Common myeloid progenitor, CD34-positive (primary cell): ENCODE results near the gene RPTN.

Experiments used
- CTCF ChIA-PET: fragments of 350-600 bp; sonication (Branson Sonifier 250); formaldehyde crosslinking; loops from one replicate; lab custom pipeline; 2021; ENCODE audit warnings: antibody characterized with exemption; lab: Charles Lee
- POLR2A ChIA-PET: fragments of 350-600 bp; sonication (Branson Sonifier 250); formaldehyde crosslinking; loops from one replicate; lab custom pipeline; 2021; ENCODE audit warnings: antibody characterized with exemption; lab: Charles Lee
- DNase-seq, 3 donors: peaks; one replicate each; pipeline versions ENCODE4 v3.0.0 to v3.0.0-alpha.2; 2013
- H3K27ac ChIP-seq, 2 experiments: 1 replicate in 1 of 2; 2 replicates in 1 of 2; pipeline ENCODE4 v1.7.0; 2013; ENCODE audit warnings: inconsistent platforms in 2 of 2, low read length in 2 of 2, mild to moderate bottlenecking in 2 of 2, low read depth in 1 of 2, moderate library complexity in 1 of 2; ENCODE audit not compliant: severe bottlenecking in 2 of 2, insufficient read depth in 1 of 2, poor library complexity in 1 of 2
- H3K27me3 ChIP-seq, 5 experiments: replicated peaks in 2 of 5; 1 replicate in 3 of 5; 2 replicates in 2 of 5; pipeline versions ENCODE4 v1.6.1 to v1.7.0; 2013; ENCODE audit warnings: low read length in 4 of 5, mild to moderate bottlenecking in 2 of 5, moderate library complexity in 2 of 5, inconsistent platforms in 1 of 5; ENCODE audit not compliant: insufficient read depth in 5 of 5, control insufficient read depth in 4 of 5
- H3K36me3 ChIP-seq, 4 experiments: 1 replicate in 2 of 4; 2 replicates in 2 of 4; pipeline versions ENCODE4 v1.6.1 to v1.7.0; 2013; ENCODE audit warnings: low read length in 3 of 4, control low read depth in 1 of 4, mild to moderate bottlenecking in 1 of 4; ENCODE audit not compliant: control insufficient read depth in 4 of 4, insufficient read depth in 4 of 4
- H3K4me1 ChIP-seq, 4 experiments: 1 replicate in 3 of 4; 2 replicates in 1 of 4; pipeline versions ENCODE4 v1.6.1 to v1.7.1; 2013; ENCODE audit warnings: low read length in 3 of 4, mild to moderate bottlenecking in 3 of 4, control low read depth in 1 of 4, inconsistent platforms in 1 of 4, moderate library complexity in 1 of 4; ENCODE audit not compliant: control insufficient read depth in 4 of 4, insufficient read depth in 4 of 4; ENCODE audit errors: control extremely low read depth in 1 of 4
- H3K4me3 ChIP-seq, 7 experiments: 1 replicate in 4 of 7; 2 replicates in 3 of 7; pipeline versions ENCODE4 v1.5.1 to v1.7.0; 2013; ENCODE audit warnings: mild to moderate bottlenecking in 7 of 7, low read length in 6 of 7, moderate library complexity in 6 of 7, inconsistent platforms in 2 of 7, low read depth in 2 of 7, control low read depth in 1 of 7; ENCODE audit not compliant: insufficient read depth in 4 of 7, control insufficient read depth in 1 of 7; ENCODE audit errors: extremely low read depth in 1 of 7
- H3K9me3 ChIP-seq, 5 experiments: 1 replicate in 4 of 5; 2 replicates in 1 of 5; pipeline versions ENCODE4 v1.6.1 to v1.7.1; 2013; ENCODE audit warnings: low read length in 4 of 5, mild to moderate bottlenecking in 2 of 5, inconsistent platforms in 1 of 5, low read depth in 1 of 5, moderate library complexity in 1 of 5; ENCODE audit not compliant: control insufficient read depth in 4 of 5, insufficient read depth in 2 of 5; ENCODE audit errors: control extremely low read depth in 1 of 5
- WGBS: methylation state at CpG from one replicate; pipeline ENCODE4 v1.1.5; 2013; ENCODE audit not compliant: insufficient coverage; 5-methylcytosine and 5-hydroxymethylcytosine counted together

Gene RPTN

DNA sequence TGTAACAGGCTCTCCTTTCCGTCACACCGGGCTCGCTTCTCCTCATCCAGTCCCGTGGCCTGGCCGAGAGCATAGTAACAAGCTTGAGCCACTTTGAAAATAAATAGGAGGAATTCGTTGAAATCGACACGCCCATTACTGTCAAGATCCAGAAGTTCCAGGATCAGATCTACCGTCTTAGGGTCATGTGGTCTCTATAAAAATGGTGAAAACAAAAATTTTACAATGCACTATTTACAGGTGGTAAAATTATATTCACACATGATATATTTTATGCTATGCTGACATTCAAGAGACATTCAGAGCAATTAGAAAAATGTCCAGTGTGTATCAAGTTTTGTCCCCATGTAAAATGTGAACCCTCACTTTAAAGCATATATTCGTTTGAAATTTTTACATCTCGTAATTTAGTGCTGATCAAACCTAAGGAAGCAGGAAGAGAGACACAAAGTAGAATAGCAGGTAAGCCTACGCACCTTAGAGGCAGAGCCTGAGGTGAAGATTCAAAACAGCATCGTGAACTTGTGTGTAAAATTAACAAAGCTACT lies 46.1 kb downstream of the RPTN start:
- Histone ChIP-seq H3K27ac (no peak overlapping the region), H3K27me3 (peaks cover 31 to 93% (median 62%) of the 10 kb centered on the region in 5 experiments), H3K9me3 (peaks cover 0 to 22% (median 9%) of the 10 kb centered on the region in 5 experiments), H3K4me3 (peak overlapping the region in 5 of 7 experiments; percentile 4 to 71 (median 63)), H3K4me1 (peaks cover 3 to 48% (median 46%) of the 10 kb centered on the region in 4 experiments), H3K36me3 (no peaks in the 10 kb centered on the region)
- DNase-seq = no peak
- POLR2A ChIA-PET = no interaction called here
- CTCF ChIA-PET = interaction anchor here (0.9 kb wide), 1 partner anchor 28 kb away, joined by 3 read pairs; no protein-coding TSS in a partner anchor
- WGBS = 23% methylated on average over 6 of the region's 13 CpGs

DNA sequence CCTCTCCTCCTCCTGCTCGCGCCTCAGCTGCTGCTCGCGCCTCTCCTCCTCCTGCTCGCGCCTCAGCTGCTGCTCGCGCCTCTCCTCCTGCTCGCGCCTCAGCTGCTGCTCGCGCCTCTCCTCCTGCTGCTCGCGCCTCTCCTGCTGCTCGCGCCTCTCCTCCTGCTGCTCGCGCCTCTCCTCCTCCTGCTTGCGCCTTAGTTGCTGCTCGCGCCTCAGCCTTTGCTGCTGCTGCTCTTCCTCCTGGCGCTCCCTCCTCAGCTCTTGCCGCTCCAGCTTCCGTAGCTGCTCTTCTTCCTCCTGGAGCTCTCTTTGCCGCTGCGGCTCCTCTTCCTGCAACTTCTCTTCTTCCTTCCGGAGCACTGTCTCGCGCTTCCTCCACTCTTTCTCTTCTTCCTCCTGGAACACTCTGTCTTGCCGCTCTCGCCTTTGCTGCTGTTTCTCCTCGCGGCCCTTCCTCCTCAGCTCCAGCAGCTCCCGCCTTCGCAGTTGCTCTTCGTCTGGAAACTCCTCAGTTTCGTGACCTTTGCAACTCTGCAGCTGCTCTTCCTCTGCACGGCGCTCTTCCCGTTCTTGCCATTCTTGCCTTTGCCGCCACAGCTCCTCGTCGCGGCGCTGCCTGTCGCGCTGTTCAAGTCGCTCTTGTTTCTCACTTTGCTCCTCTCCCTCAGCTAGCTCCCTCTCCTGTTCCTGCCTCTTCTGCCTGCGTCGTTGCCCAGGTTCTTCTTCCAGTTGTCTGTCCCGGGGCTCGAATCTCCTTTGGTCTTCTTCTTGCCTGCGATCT lies 46.7 kb downstream of the RPTN start:
- WGBS = 1% methylated on average over 53 of the region's 53 CpGs
- H3K27ac ChIP-seq = no peak overlapping the region
- peak overlapping the region in 6 of 7 experiments; percentile 4 to 71 (median 50) for H3K4me3 ChIP-seq
- H3K27me3 ChIP-seq = peaks cover 28 to 98% (median 69%) of the 10 kb centered on the region in 5 experiments
- CTCF ChIA-PET = interaction anchor here (0.9 to 1.2 kb wide), 3 partner anchors 12 to 60 kb away, joined by 3 to 4 read pairs (median 3); no protein-coding TSS in a partner anchor
- POLR2A ChIA-PET = no interaction called here
- peaks cover 3 to 54% (median 51%) of the 10 kb centered on the region in 4 experiments for H3K4me1 ChIP-seq
- no peaks in the 10 kb centered on the region for H3K36me3 ChIP-seq
- H3K9me3 ChIP-seq = peaks cover 0 to 29% (median 12%) of the 10 kb centered on the region in 5 experiments
- peak; percentile 22 to 58 (median 50) for DNase-seq

DNA sequence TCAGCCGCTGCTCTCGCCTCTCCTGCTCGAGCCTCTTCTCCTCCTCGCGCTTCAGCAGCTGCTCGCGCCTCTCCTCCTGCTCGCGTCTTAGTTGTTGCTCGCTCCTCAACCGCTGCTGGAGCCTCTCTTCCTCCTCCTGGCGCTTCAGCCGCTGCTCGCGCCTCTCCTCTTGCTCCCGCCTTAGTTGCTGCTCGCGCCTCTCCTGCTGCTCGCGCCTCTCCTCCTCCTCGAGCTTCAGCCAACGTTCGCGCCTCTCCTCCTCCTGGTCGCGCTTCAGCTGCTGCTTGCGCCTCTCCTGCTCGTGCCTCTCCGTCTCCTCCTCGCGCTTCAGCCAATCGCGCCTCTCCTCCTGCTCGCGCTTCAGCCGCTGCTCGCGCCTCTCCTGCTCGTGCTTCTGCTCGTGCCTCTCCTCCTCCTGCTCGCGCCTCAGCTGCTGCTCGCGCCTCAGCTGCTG lies 47.5 kb downstream of the RPTN start:
- Histone ChIP-seq H3K27ac (no peak overlapping the region), H3K4me1 (peaks cover 3 to 57% (median 51%) of the 10 kb centered on the region in 4 experiments), H3K4me3 (peak overlapping the region in 6 of 7 experiments; percentile 50 to 76 (median 60)), H3K9me3 (peaks cover 0 to 30% (median 12%) of the 10 kb centered on the region in 5 experiments), H3K36me3 (no peaks in the 10 kb centered on the region), H3K27me3 (peaks cover 26 to 98% (median 75%) of the 10 kb centered on the region in 5 experiments)
- under 1% methylated on average over 40 of the region's 44 CpGs for WGBS
- CTCF ChIA-PET = interaction anchor here (0.8 to 1.2 kb wide), 4 partner anchors 13 to 76 kb away, joined by 3 to 4 read pairs (median 3); partner anchors contain the start of gene TCHHL1
- POLR2A ChIA-PET = no interaction called here
- peak in 2 of 3 donors; percentile 36 to 59 for DNase-seq

DNA sequence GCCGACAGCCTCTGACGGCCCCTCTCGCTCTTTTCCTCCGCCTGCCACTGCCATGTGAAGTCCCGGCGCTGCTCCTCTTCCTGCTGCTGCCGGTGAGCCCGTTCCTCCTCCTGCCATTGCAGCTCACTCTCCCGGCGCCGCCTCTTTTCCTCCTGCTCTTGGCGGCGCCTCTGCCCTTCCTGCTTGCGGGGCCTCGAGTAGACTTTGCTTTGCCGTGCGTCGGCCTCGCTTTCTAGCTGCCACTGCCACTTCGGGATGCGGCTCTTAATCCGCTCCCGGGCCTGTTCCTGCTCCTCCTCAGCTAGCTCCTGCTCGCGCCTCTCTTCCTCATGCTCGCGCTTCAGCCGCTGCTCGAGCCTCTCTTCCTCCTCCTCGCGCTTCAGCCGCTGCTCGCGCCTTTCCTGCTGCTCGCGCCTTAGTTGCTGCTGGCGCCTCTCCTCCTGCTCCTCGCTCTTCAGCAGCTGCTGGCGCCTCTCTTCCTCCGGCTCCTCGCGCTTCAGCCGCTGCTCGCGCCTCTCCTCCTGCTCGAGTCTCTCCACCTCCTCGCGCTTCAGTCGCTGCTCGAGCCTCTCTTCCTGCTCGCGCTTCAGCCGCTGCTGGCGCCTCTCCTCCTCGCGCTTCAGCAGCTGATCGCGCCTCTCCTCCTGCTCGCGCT lies 48.0 kb downstream of the RPTN start:
- DNase-seq = peak; percentile 26 to 67 (median 53)
- H3K9me3 ChIP-seq = peaks cover 0 to 30% (median 12%) of the 10 kb centered on the region in 5 experiments
- H3K4me3 ChIP-seq = peak overlapping the region; percentile 30 to 76 (median 52)
- peaks cover 26 to 98% (median 77%) of the 10 kb centered on the region in 5 experiments for H3K27me3 ChIP-seq
- no peak overlapping the region for H3K27ac ChIP-seq
- POLR2A ChIA-PET = no interaction called here
- no peaks in the 10 kb centered on the region for H3K36me3 ChIP-seq
- 0% methylated on average over 60 of the region's 60 CpGs for WGBS
- CTCF ChIA-PET = interaction anchor here (0.8 to 1.1 kb wide), 2 partner anchors 22 to 76 kb away, joined by 3 read pairs; partner anchors contain the start of gene TCHHL1
- peaks cover 3 to 57% (median 51%) of the 10 kb centered on the region in 4 experiments for H3K4me1 ChIP-seq

DNA sequence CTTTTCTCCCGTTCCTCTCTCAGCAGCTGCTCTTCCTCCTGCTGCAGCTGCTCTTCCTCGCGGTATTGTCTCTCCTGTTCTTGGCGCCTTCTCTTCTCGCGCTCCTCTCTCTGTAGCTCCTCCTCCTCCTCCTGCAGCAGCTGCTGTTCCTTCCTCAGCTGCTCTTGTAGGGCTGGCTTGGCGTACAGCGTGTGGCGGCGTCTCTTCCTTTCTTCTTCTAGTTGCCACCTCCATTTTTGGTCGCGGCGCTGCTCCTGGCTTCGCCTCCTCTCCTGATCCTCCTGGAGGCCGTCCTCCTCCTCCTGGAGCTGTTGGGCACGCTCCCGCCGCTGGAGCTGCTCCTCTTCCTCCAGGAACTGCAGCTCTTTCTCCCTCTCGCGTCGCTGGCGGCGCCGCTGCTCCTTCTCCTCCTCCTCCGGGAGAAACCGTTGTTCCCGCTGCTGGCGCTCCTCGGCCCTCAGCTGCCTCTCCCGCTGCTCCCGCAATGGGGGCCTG lies 48.6 kb downstream of the RPTN start:
- DNase-seq = peak in 2 of 3 donors; percentile 54 to 65
- ChIA-PET POLR2A (no interaction called here), CTCF (interaction anchor here (1.1 kb wide), 1 partner anchor 77 kb away, joined by 3 read pairs; no protein-coding TSS in a partner anchor)
- Histone ChIP-seq H3K27me3 (peaks cover 25 to 99% (median 75%) of the 10 kb centered on the region in 5 experiments), H3K36me3 (no peaks in the 10 kb centered on the region), H3K4me3 (peak overlapping the region; percentile 30 to 76 (median 52)), H3K27ac (no peak overlapping the region), H3K9me3 (peaks cover 0 to 30% (median 12%) of the 10 kb centered on the region in 5 experiments), H3K4me1 (peaks cover 3 to 57% (median 51%) of the 10 kb centered on the region in 4 experiments)
- WGBS = under 1% methylated on average over 25 of the region's 31 CpGs

DNA sequence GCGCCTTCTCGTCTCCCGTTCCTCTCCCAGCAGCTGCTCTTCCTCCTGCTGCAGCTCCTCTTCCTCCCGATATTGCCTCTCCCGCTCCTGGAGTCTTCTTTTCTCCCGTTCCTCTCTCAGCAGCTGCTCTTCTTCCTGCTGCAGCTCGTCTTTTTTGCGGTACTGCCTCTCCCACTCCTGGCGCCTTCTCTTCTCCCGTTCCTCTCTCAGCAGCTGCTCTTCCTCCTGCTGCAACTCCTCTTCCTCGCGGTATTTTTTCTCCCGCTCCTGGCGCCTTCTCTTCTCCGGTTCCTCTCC lies 49.1 kb downstream of the RPTN start:
- Histone ChIP-seq H3K36me3 (no peaks in the 10 kb centered on the region), H3K4me3 (peak overlapping the region in 6 of 7 experiments; percentile 18 to 76 (median 60)), H3K27me3 (peaks cover 25 to 99% (median 75%) of the 10 kb centered on the region in 5 experiments), H3K9me3 (peaks cover 0 to 30% (median 12%) of the 10 kb centered on the region in 5 experiments), H3K4me1 (peaks cover 3 to 57% (median 51%) of the 10 kb centered on the region in 4 experiments), H3K27ac (no peak overlapping the region)
- ChIA-PET POLR2A (interaction anchor here (0.5 kb wide), 1 partner anchor 26 kb away, joined by 3 read pairs; no protein-coding TSS in a partner anchor), CTCF (interaction anchor here (1.2 kb wide), 1 partner anchor 75 kb away, joined by 5 read pairs; no protein-coding TSS in a partner anchor)
- DNase-seq = no peak
- WGBS = 3% methylated on average over 15 of the region's 15 CpGs
